ENCODE results near the gene CSNK1G1. TPM values are rescaled to one million over a fixed set of nuclear protein-coding genes. Genes with fewer than 3 reads are reported as not detected.

Gene CSNK1G1
- total RNA-seq, 4 donors from 2014 or later: 19.1 to 50.0 (median 21.3) TPM

- no peaks in the 10 kb centered on the region for H3K9me3 ChIP-seq
- intact Hi-C loops (cut with DNase I): no loop called here
- peak overlapping the region; percentile 81 to 99 (median 96) for H3K27ac ChIP-seq
- peaks cover 73 to 82% of the 10 kb centered on the region in 2 donors for H3K4me1 ChIP-seq
- peak; percentile 61 to 73 for DNase-seq
- no peak overlapping the region for H3K4me3 ChIP-seq (replicated peaks in 1 of 3)
- H3K36me3 ChIP-seq: peaks cover 48 to 66% of the 10 kb centered on the region in 2 donors
- TF ChIP-seq CTCF (IDR thresholded peaks at IDR 0.05) (no peak), POLR2A (IDR thresholded peaks at IDR 0.05) (peak in 1 of 2 donors; percentile 16)
- no peaks in the 10 kb centered on the region for H3K27me3 ChIP-seq
- 66 to 69% methylated on average over 7 of the region's 7 CpGs for WGBS, 2 donors
Observed at GRCh38 chr15:64131547-64131946, 224.4 kb downstream of the CSNK1G1 start.

GRCh38 chr15:64130159-64130558 lies 225.8 kb downstream of the CSNK1G1 start:
- Histone ChIP-seq H3K4me3 (replicated peaks in 1 of 3) (no peak overlapping the region), H3K4me1 (peaks cover 85 to 95% of the 10 kb centered on the region in 2 donors), H3K9me3 (no peaks in the 10 kb centered on the region), H3K27me3 (no peaks in the 10 kb centered on the region), H3K27ac (peak overlapping the region; percentile 93 to 99 (median 96)), H3K36me3 (peaks cover 37 to 52% of the 10 kb centered on the region in 2 donors)
- peak in 1 of 2 donors; percentile 52 for TF ChIP-seq POLR2A (IDR thresholded peaks at IDR 0.05)
- no peak for TF ChIP-seq CTCF (IDR thresholded peaks at IDR 0.05)
- intact Hi-C loops (cut with DNase I): no loop called here
- 44 to 47% methylated on average over 3 of the region's 3 CpGs for WGBS, 2 donors
- DNase-seq: peak; percentile 78 to 85

GRCh38 chr15:64127521-64128270 lies 228.3 kb downstream of the CSNK1G1 start:
- peaks cover 67 to 73% of the 10 kb centered on the region in 2 donors for H3K4me1 ChIP-seq
- peaks cover 38 to 46% of the 10 kb centered on the region in 2 donors for H3K36me3 ChIP-seq
- H3K27me3 ChIP-seq: no peaks in the 10 kb centered on the region
- H3K9me3 ChIP-seq: no peaks in the 10 kb centered on the region
- H3K27ac ChIP-seq: peak overlapping the region; percentile 93 to 99 (median 96)
- 53 to 55% methylated on average over 6 of the region's 6 CpGs for WGBS, 2 donors
- TF ChIP-seq CTCF (IDR thresholded peaks at IDR 0.05) (no peak), POLR2A (IDR thresholded peaks at IDR 0.05) (no peak)
- DNase-seq: peak; percentile 74 to 75
- no peak overlapping the region for H3K4me3 ChIP-seq (replicated peaks in 1 of 3)
- intact Hi-C loops (cut with DNase I): no loop called here

- DNase-seq: no peak
- Histone ChIP-seq H3K9me3 (no peaks in the 10 kb centered on the region), H3K27ac (peak overlapping the region; percentile 93 to 99 (median 96)), H3K4me1 (peaks cover 56 to 57% of the 10 kb centered on the region in 2 donors), H3K27me3 (no peaks in the 10 kb centered on the region), H3K4me3 (replicated peaks in 1 of 3) (no peak overlapping the region), H3K36me3 (peaks cover 32 to 37% of the 10 kb centered on the region in 2 donors)
- TF ChIP-seq CTCF (IDR thresholded peaks at IDR 0.05): no peak
- no peak for TF ChIP-seq POLR2A (IDR thresholded peaks at IDR 0.05)
- intact Hi-C loops (cut with DNase I): no loop called here
- WGBS, 2 donors: 42 to 49% methylated on average over 3 of the region's 3 CpGs
Observed at GRCh38 chr15:64125978-64126377, 230.0 kb downstream of the CSNK1G1 start.

- no peak overlapping the region for H3K4me3 ChIP-seq (replicated peaks in 1 of 3)
- H3K9me3 ChIP-seq: no peaks in the 10 kb centered on the region
- no peaks in the 10 kb centered on the region for H3K27me3 ChIP-seq
- peaks cover 27 to 55% of the 10 kb centered on the region in 2 donors for H3K36me3 ChIP-seq
- WGBS, 2 donors: 88 to 91% methylated on average over 3 of the region's 3 CpGs
- peaks cover 25 to 30% of the 10 kb centered on the region in 2 donors for H3K4me1 ChIP-seq
- intact Hi-C loops (cut with DNase I): no loop called here
- peak overlapping the region; percentile 43 to 61 (median 60) for H3K27ac ChIP-seq
- no peak for TF ChIP-seq POLR2A (IDR thresholded peaks at IDR 0.05)
- no peak for TF ChIP-seq CTCF (IDR thresholded peaks at IDR 0.05)
- no peak for DNase-seq
Observed at GRCh38 chr15:64122936-64123351, 233.0 kb downstream of the CSNK1G1 start.
